ENCODE measurements around the gene ZNF722. TPM values are rescaled to one million over a fixed set of nuclear protein-coding genes. Genes with fewer than 3 reads are reported as not detected.

Gene ZNF722
- polyA plus RNA-seq (2012; ENCODE audit: insufficient read length, low read depth) = not detected

GRCh38 chr7:63998549-63998948, at the start of gene ZNF722:
ZNF722 (plus strand) TSS chr7:63998849; CDS start chr7:63998962, 113 bp downstream.
- TF ChIP-seq REST (IDR thresholded peaks at IDR 0.05; ENCODE audit: insufficient read depth in 1 of 2, low read depth in 2 of 2, low read length in 2 of 2) (no peak), SIN3A (IDR thresholded peaks at IDR 0.05; ENCODE audit: borderline replicate concordance, insufficient read depth, low read length) (no peak), FOXP2 (optimal IDR thresholded peaks at IDR 0.05; ENCODE audit: borderline replicate concordance, extremely low read depth, extremely low read length, insufficient read depth) (no peak), TAF1 (IDR thresholded peaks at IDR 0.05; ENCODE audit: borderline replicate concordance, insufficient read depth, low read length) (no peak), POLR2AphosphoS5 (IDR thresholded peaks at IDR 0.05; ENCODE audit: low read depth, low read length) (no peak)

DNA sequence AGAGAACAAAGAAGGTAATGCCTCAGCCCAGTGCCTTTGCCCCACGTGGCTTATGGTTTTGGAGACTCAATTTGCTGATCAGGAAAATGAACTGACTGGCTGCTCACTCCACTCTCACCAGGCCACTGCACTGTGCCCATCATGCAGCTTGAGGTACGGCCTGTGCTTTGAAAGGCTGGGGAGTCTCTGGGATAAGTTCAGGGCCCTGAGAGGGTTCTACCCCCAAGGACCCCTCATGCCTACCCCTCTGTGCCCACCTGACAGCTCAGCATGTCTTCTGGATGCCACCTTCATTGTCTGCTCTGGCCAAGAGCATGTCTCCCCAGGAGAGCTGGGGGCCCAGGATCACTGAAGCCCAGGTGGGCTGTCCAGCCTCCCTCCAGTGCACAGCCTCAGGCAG, 45.5 kb upstream of the ZNF722 start:
- TF ChIP-seq POLR2AphosphoS5 (IDR thresholded peaks at IDR 0.05; ENCODE audit: low read depth, low read length) = no peak
- TF ChIP-seq REST (IDR thresholded peaks at IDR 0.05; ENCODE audit: insufficient read depth in 1 of 2, low read depth in 2 of 2, low read length in 2 of 2) = no peak
- TF ChIP-seq TAF1 (IDR thresholded peaks at IDR 0.05; ENCODE audit: borderline replicate concordance, insufficient read depth, low read length) = no peak
- TF ChIP-seq FOXP2 (optimal IDR thresholded peaks at IDR 0.05; ENCODE audit: borderline replicate concordance, extremely low read depth, extremely low read length, insufficient read depth) = no peak
- no peak for TF ChIP-seq SIN3A (IDR thresholded peaks at IDR 0.05; ENCODE audit: borderline replicate concordance, insufficient read depth, low read length)

DNA sequence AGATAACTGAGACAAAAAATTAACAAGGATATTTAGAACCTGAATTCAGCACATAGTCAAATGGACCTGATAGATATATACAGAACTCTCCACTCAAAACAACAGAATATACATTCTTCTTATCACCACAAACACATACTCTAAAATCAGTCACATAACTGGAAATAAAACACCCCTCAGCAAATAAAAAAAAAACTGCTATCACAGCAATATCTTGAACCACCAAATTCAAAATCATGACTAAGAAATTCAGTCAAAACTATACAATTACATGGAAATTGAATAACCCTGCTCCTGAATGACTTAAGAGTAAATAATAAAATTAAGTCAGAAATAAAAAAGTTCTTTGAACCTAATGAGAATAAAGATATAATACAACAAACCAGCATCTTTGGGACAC, 30.0 kb upstream of the ZNF722 start:
- TF ChIP-seq POLR2AphosphoS5 (IDR thresholded peaks at IDR 0.05; ENCODE audit: low read depth, low read length) (no peak), TAF1 (IDR thresholded peaks at IDR 0.05; ENCODE audit: borderline replicate concordance, insufficient read depth, low read length) (no peak), FOXP2 (optimal IDR thresholded peaks at IDR 0.05; ENCODE audit: borderline replicate concordance, extremely low read depth, extremely low read length, insufficient read depth) (no peak), SIN3A (IDR thresholded peaks at IDR 0.05; ENCODE audit: borderline replicate concordance, insufficient read depth, low read length) (no peak), REST (IDR thresholded peaks at IDR 0.05; ENCODE audit: insufficient read depth in 1 of 2, low read depth in 2 of 2, low read length in 2 of 2) (no peak)

DNA sequence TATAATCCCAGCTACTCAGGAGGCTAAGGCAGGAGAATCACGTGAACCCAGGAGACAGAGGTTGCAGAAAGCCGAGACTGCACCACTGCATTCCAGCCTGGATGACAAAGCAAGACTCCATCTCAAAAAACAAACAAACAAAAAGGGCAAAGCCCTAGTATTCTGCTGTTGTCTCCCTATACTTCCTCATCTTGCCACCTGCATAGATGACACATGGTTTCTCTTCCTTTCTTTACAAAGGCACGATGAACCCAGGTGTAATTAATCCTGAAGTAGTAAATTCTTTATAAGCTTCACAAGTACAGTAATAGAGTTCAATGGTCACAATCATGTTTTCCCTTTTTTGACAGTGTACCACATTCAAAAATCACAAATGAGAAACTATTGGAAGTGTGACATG, 36.7 kb downstream of the ZNF722 start:
- TF ChIP-seq SIN3A (IDR thresholded peaks at IDR 0.05; ENCODE audit: borderline replicate concordance, insufficient read depth, low read length) (no peak), TAF1 (IDR thresholded peaks at IDR 0.05; ENCODE audit: borderline replicate concordance, insufficient read depth, low read length) (no peak), REST (IDR thresholded peaks at IDR 0.05; ENCODE audit: insufficient read depth in 1 of 2, low read depth in 2 of 2, low read length in 2 of 2) (no peak), FOXP2 (optimal IDR thresholded peaks at IDR 0.05; ENCODE audit: borderline replicate concordance, extremely low read depth, extremely low read length, insufficient read depth) (no peak), POLR2AphosphoS5 (IDR thresholded peaks at IDR 0.05; ENCODE audit: low read depth, low read length) (no peak)

DNA sequence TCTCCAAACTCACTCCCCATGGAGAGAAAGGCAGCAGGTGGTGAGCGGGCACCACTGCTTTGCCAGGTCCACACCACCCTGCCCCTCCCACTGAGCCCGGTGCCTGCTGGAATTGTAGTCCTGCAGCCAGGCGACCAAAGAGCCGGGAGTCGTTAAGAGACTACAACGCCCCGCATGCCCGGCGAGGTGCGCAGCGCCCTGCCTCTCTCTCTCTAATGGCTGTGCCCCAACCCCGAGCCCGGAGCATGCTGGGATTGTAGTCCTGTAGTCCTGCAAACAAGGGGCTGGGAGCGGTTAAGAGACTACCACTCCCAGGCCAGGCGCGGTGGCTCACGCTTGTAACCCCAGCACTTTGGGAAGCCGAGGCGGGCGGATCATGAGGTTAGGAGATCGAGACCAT, 38.4 kb downstream of the ZNF722 start:
- no peak for TF ChIP-seq POLR2AphosphoS5 (IDR thresholded peaks at IDR 0.05; ENCODE audit: low read depth, low read length)
- TF ChIP-seq SIN3A (IDR thresholded peaks at IDR 0.05; ENCODE audit: borderline replicate concordance, insufficient read depth, low read length) = no peak
- no peak for TF ChIP-seq REST (IDR thresholded peaks at IDR 0.05; ENCODE audit: insufficient read depth in 1 of 2, low read depth in 2 of 2, low read length in 2 of 2)
- no peak for TF ChIP-seq TAF1 (IDR thresholded peaks at IDR 0.05; ENCODE audit: borderline replicate concordance, insufficient read depth, low read length)
- TF ChIP-seq FOXP2 (optimal IDR thresholded peaks at IDR 0.05; ENCODE audit: borderline replicate concordance, extremely low read depth, extremely low read length, insufficient read depth) = no peak

Measured in PFSK-1 (cell line).